Measurements from ENCODE around the gene SECISBP2.
A peak's percentile ranks its signal among the peaks of the same experiment; 100 is the strongest.

Gene SECISBP2

GRCh38 chr9:89312222-89312571 is 6.1 kb upstream of the SECISBP2 start:
- no peak overlapping the region for H4K91ac ChIP-seq (ENCODE audit: low read depth, low read length, poor library complexity)
- no peak overlapping the region for H2BK5ac ChIP-seq (ENCODE audit: low read length)
- peaks cover 3 to 14% of the 10 kb centered on the region in 2 donors for H3K4me1 ChIP-seq (ENCODE audit: control insufficient read depth in 2 of 2, insufficient read depth in 1 of 2, low read depth in 1 of 2, low read length in 2 of 2)
- peak overlapping the region; percentile 87 to 98 for H3K4me3 ChIP-seq (ENCODE audit: low read length in 2 of 2)
- H3K27me3 ChIP-seq (ENCODE audit: control insufficient read depth in 3 of 3, insufficient read depth in 3 of 3, low read depth in 1 of 3, low read length in 3 of 3) = no peaks in the 10 kb centered on the region
- H3K18ac ChIP-seq (ENCODE audit: low read length) = no peak overlapping the region
- H2BK12ac ChIP-seq (ENCODE audit: low read length) = no peak overlapping the region
- no peak overlapping the region for H2BK120ac ChIP-seq (ENCODE audit: low read depth, low read length)
- H3K4me2 ChIP-seq (ENCODE audit: insufficient read depth, low read length, poor library complexity, severe bottlenecking) = peak overlapping the region; percentile 66
- H3K79me1 ChIP-seq (ENCODE audit: low read depth, low read length) = peaks cover 2% of the 10 kb centered on the region
- no CpG with 5 or more reads among the region's 8 CpGs for WGBS, 2 donors (ENCODE audit: extremely low coverage in 2 of 2, insufficient read length in 2 of 2, insufficient replicate concordance in 1 of 2)
- peak overlapping the region; percentile 77 for H3K9ac ChIP-seq (ENCODE audit: low read depth, low read length, poor library complexity)
- no peak overlapping the region for H2BK15ac ChIP-seq (ENCODE audit: low read length)
- H3K4ac ChIP-seq (ENCODE audit: low read length) = no peak overlapping the region
- DNase-seq (ENCODE audit: low spot score) = no peak
- H3K36me3 ChIP-seq (replicated peaks in 1 of 2; ENCODE audit: control insufficient read depth in 2 of 2, insufficient read depth in 2 of 2, low read length in 2 of 2) = peaks cover 7 to 68% of the 10 kb centered on the region in 2 donors
- no peak overlapping the region for H3K14ac ChIP-seq (ENCODE audit: low read length)
- no peak overlapping the region for H3K23ac ChIP-seq (ENCODE audit: low read depth, low read length, poor library complexity)
- no peak overlapping the region for H4K8ac ChIP-seq (ENCODE audit: low read depth, low read length)
- H3K27ac ChIP-seq (replicated peaks; ENCODE audit: low read length) = no peak overlapping the region
- H2AFZ ChIP-seq (ENCODE audit: low read length) = no peak overlapping the region
- no peaks in the 10 kb centered on the region for H3K9me3 ChIP-seq (replicated peaks in 1 of 2; ENCODE audit: control insufficient read depth in 2 of 2, insufficient read depth in 1 of 2, low read depth in 1 of 2, low read length in 2 of 2)
- H2AK5ac ChIP-seq (ENCODE audit: low read depth, low read length) = no peak overlapping the region

GRCh38 chr9:89313842-89314241 is 4.5 kb upstream of the SECISBP2 start:
- no peak overlapping the region for H3K4ac ChIP-seq (ENCODE audit: low read length)
- no peak overlapping the region for H3K23ac ChIP-seq (ENCODE audit: low read depth, low read length, poor library complexity)
- no CpG with 5 or more reads among the region's 1 CpG for WGBS, 2 donors (ENCODE audit: extremely low coverage in 2 of 2, insufficient read length in 2 of 2, insufficient replicate concordance in 1 of 2)
- no peak overlapping the region for H2AFZ ChIP-seq (ENCODE audit: low read length)
- H3K36me3 ChIP-seq (replicated peaks in 1 of 2; ENCODE audit: control insufficient read depth in 2 of 2, insufficient read depth in 2 of 2, low read length in 2 of 2) = peaks cover 9 to 64% of the 10 kb centered on the region in 2 donors
- peak overlapping the region in 1 of 2 donors; percentile 98 for H3K4me3 ChIP-seq (ENCODE audit: low read length in 2 of 2)
- no peak overlapping the region for H3K9ac ChIP-seq (ENCODE audit: low read depth, low read length, poor library complexity)
- H4K8ac ChIP-seq (ENCODE audit: low read depth, low read length) = no peak overlapping the region
- no peak overlapping the region for H3K18ac ChIP-seq (ENCODE audit: low read length)
- H3K4me2 ChIP-seq (ENCODE audit: insufficient read depth, low read length, poor library complexity, severe bottlenecking) = no peak overlapping the region
- no peak for DNase-seq (ENCODE audit: low spot score)
- no peaks in the 10 kb centered on the region for H3K27me3 ChIP-seq (ENCODE audit: control insufficient read depth in 3 of 3, insufficient read depth in 3 of 3, low read depth in 1 of 3, low read length in 3 of 3)
- H3K79me1 ChIP-seq (ENCODE audit: low read depth, low read length) = peaks cover 2% of the 10 kb centered on the region
- no peak overlapping the region for H3K14ac ChIP-seq (ENCODE audit: low read length)
- H3K4me1 ChIP-seq (ENCODE audit: control insufficient read depth in 2 of 2, insufficient read depth in 1 of 2, low read depth in 1 of 2, low read length in 2 of 2) = peaks cover 3 to 19% of the 10 kb centered on the region in 2 donors
- no peaks in the 10 kb centered on the region for H3K9me3 ChIP-seq (replicated peaks in 1 of 2; ENCODE audit: control insufficient read depth in 2 of 2, insufficient read depth in 1 of 2, low read depth in 1 of 2, low read length in 2 of 2)
- no peak overlapping the region for H3K27ac ChIP-seq (replicated peaks; ENCODE audit: low read length)
- no peak overlapping the region for H2BK5ac ChIP-seq (ENCODE audit: low read length)
- no peak overlapping the region for H2BK12ac ChIP-seq (ENCODE audit: low read length)
- H4K91ac ChIP-seq (ENCODE audit: low read depth, low read length, poor library complexity) = no peak overlapping the region
- H2BK120ac ChIP-seq (ENCODE audit: low read depth, low read length) = no peak overlapping the region
- H2AK5ac ChIP-seq (ENCODE audit: low read depth, low read length) = no peak overlapping the region
- no peak overlapping the region for H2BK15ac ChIP-seq (ENCODE audit: low read length)

DNA sequence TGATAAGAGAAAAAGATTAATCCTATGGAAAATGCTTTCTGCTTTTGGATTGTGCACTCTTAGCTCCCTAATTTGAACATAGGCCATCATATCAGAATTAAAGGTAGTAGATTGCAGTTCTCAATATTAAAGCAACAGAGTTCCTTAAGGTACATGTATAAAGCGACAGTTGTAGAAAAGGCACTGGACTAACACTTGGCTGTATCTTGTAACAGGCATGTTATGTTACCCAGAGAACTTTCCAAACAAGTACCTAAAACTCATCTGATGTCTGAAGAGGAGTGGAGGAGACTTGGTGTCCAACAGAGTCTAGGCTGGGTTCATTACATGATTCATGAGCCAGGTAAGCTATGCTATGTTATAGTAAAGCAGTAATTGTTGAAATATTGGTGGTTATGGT is 3.3 kb upstream of the SECISBP2 start:
- WGBS, 2 donors (ENCODE audit: extremely low coverage in 2 of 2, insufficient read length in 2 of 2, insufficient replicate concordance in 1 of 2) = no CpG with 5 or more reads among the region's 1 CpG

DNA sequence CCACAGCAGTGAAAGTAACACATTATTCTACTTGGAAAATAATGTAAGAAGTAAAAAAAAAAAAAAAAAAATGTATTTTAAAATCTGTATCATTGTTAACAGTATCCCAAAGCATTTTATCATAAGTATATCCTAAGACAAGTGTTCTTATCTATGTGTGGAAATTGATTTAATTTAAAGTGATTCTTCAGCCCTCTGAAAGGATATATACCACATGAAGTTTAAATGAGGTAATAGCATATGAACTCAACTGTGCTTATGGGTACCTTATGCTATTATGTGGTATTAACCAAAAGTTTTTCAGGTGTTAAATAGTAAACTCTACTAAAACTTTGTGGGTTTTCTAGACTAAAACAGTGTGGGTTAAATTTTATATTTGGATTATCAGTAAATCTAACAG is 2.8 kb upstream of the SECISBP2 start:
- Histone ChIP-seq H3K4me1 (ENCODE audit: control insufficient read depth in 2 of 2, insufficient read depth in 1 of 2, low read depth in 1 of 2, low read length in 2 of 2) (peaks cover 5 to 20% of the 10 kb centered on the region in 2 donors), H3K27me3 (ENCODE audit: control insufficient read depth in 3 of 3, insufficient read depth in 3 of 3, low read depth in 1 of 3, low read length in 3 of 3) (no peaks in the 10 kb centered on the region), H3K4me3 (ENCODE audit: low read length in 2 of 2) (no peak overlapping the region), H3K79me1 (ENCODE audit: low read depth, low read length) (peaks cover 2% of the 10 kb centered on the region), H2BK5ac (ENCODE audit: low read length) (no peak overlapping the region), H3K14ac (ENCODE audit: low read length) (no peak overlapping the region), H2BK120ac (ENCODE audit: low read depth, low read length) (no peak overlapping the region), H3K27ac (replicated peaks; ENCODE audit: low read length) (no peak overlapping the region), H2BK15ac (ENCODE audit: low read length) (no peak overlapping the region), H2BK12ac (ENCODE audit: low read length) (no peak overlapping the region), H3K9me3 (replicated peaks in 1 of 2; ENCODE audit: control insufficient read depth in 2 of 2, insufficient read depth in 1 of 2, low read depth in 1 of 2, low read length in 2 of 2) (no peaks in the 10 kb centered on the region), H3K4me2 (ENCODE audit: insufficient read depth, low read length, poor library complexity, severe bottlenecking) (no peak overlapping the region), H3K9ac (ENCODE audit: low read depth, low read length, poor library complexity) (no peak overlapping the region), H3K4ac (ENCODE audit: low read length) (no peak overlapping the region), H3K36me3 (replicated peaks in 1 of 2; ENCODE audit: control insufficient read depth in 2 of 2, insufficient read depth in 2 of 2, low read length in 2 of 2) (peaks cover 12 to 72% of the 10 kb centered on the region in 2 donors), H3K18ac (ENCODE audit: low read length) (no peak overlapping the region), H2AK5ac (ENCODE audit: low read depth, low read length) (no peak overlapping the region), H4K91ac (ENCODE audit: low read depth, low read length, poor library complexity) (no peak overlapping the region), H3K23ac (ENCODE audit: low read depth, low read length, poor library complexity) (no peak overlapping the region), H4K8ac (ENCODE audit: low read depth, low read length) (no peak overlapping the region), H2AFZ (ENCODE audit: low read length) (no peak overlapping the region)
- no peak for DNase-seq (ENCODE audit: low spot score)

More for the DNA sequence above, 3.3 kb upstream of the SECISBP2 start:
- no peak overlapping the region for H4K8ac ChIP-seq (ENCODE audit: low read depth, low read length)
- H2BK12ac ChIP-seq (ENCODE audit: low read length) = no peak overlapping the region
- H3K14ac ChIP-seq (ENCODE audit: low read length) = no peak overlapping the region
- no peaks in the 10 kb centered on the region for H3K9me3 ChIP-seq (replicated peaks in 1 of 2; ENCODE audit: control insufficient read depth in 2 of 2, insufficient read depth in 1 of 2, low read depth in 1 of 2, low read length in 2 of 2)
- no peak overlapping the region for H3K9ac ChIP-seq (ENCODE audit: low read depth, low read length, poor library complexity)
- H2BK15ac ChIP-seq (ENCODE audit: low read length) = no peak overlapping the region
- H3K4me3 ChIP-seq (ENCODE audit: low read length in 2 of 2) = no peak overlapping the region
- H3K79me1 ChIP-seq (ENCODE audit: low read depth, low read length) = peaks cover 2% of the 10 kb centered on the region
- no peak overlapping the region for H2BK120ac ChIP-seq (ENCODE audit: low read depth, low read length)
- peaks cover 12 to 67% of the 10 kb centered on the region in 2 donors for H3K36me3 ChIP-seq (replicated peaks in 1 of 2; ENCODE audit: control insufficient read depth in 2 of 2, insufficient read depth in 2 of 2, low read length in 2 of 2)
- H3K4me2 ChIP-seq (ENCODE audit: insufficient read depth, low read length, poor library complexity, severe bottlenecking) = no peak overlapping the region
- H3K27ac ChIP-seq (replicated peaks; ENCODE audit: low read length) = no peak overlapping the region
- no peak overlapping the region for H3K23ac ChIP-seq (ENCODE audit: low read depth, low read length, poor library complexity)
- H4K91ac ChIP-seq (ENCODE audit: low read depth, low read length, poor library complexity) = no peak overlapping the region
- H2AK5ac ChIP-seq (ENCODE audit: low read depth, low read length) = no peak overlapping the region
- H3K4ac ChIP-seq (ENCODE audit: low read length) = no peak overlapping the region
- no peak for DNase-seq (ENCODE audit: low spot score)
- H2AFZ ChIP-seq (ENCODE audit: low read length) = no peak overlapping the region
- H3K27me3 ChIP-seq (ENCODE audit: control insufficient read depth in 3 of 3, insufficient read depth in 3 of 3, low read depth in 1 of 3, low read length in 3 of 3) = no peaks in the 10 kb centered on the region
- H2BK5ac ChIP-seq (ENCODE audit: low read length) = no peak overlapping the region
- H3K18ac ChIP-seq (ENCODE audit: low read length) = no peak overlapping the region
- peaks cover 4 to 20% of the 10 kb centered on the region in 2 donors for H3K4me1 ChIP-seq (ENCODE audit: control insufficient read depth in 2 of 2, insufficient read depth in 1 of 2, low read depth in 1 of 2, low read length in 2 of 2)
